HG03175 (cell line): ENCODE measurements around the gene SPTBN1.
A peak's percentile ranks its signal among the peaks of the same experiment; 100 is the strongest.

ENCODE experiments used
- ATAC-seq: cut with Tn5 transposase; IDR thresholded peaks from one replicate; pipeline ENCODE4 v1.9.1; 2021; ENCODE audit warnings: mild to moderate bottlenecking, moderate library complexity; ENCODE audit not compliant: unreplicated experiment

Gene SPTBN1

GRCh38 chr2:54667266-54667639 lies 211.1 kb downstream of the SPTBN1 start:
- ATAC-seq: no peak

- ATAC-seq: no peak
Observed at GRCh38 chr2:54667726-54668650, 211.9 kb downstream of the SPTBN1 start.

- no peak for ATAC-seq
Observed at GRCh38 chr2:54668711-54669110, 212.6 kb downstream of the SPTBN1 start.

GRCh38 chr2:54669677-54670484 lies 213.8 kb downstream of the SPTBN1 start:
- ATAC-seq: no peak

- ATAC-seq: no peak
Observed at GRCh38 chr2:54670485-54671009, 214.4 kb downstream of the SPTBN1 start.

GRCh38 chr2:54671010-54671409 lies 214.9 kb downstream of the SPTBN1 start:
- ATAC-seq: no peak

- no peak for ATAC-seq
Observed at GRCh38 chr2:54671875-54672589, 215.9 kb downstream of the SPTBN1 start.

- ATAC-seq: peak; percentile 70
Observed at GRCh38 chr2:54672590-54673456, 216.7 kb downstream of the SPTBN1 start.

- peak; percentile 59 for ATAC-seq
Observed at GRCh38 chr2:54673501-54673998, 217.4 kb downstream of the SPTBN1 start.

GRCh38 chr2:54675281-54675680 lies 219.2 kb downstream of the SPTBN1 start:
- ATAC-seq: no peak

- ATAC-seq: no peak
Observed at GRCh38 chr2:54675738-54676137, 219.6 kb downstream of the SPTBN1 start.

GRCh38 chr2:54676656-54677055 lies 220.5 kb downstream of the SPTBN1 start:
- no peak for ATAC-seq

- no peak for ATAC-seq
Observed at GRCh38 chr2:54677476-54678265, 221.5 kb downstream of the SPTBN1 start.

GRCh38 chr2:54678719-54679118 lies 222.6 kb downstream of the SPTBN1 start:
- ATAC-seq: no peak

GRCh38 chr2:54680397-54681041 lies 224.4 kb downstream of the SPTBN1 start:
- ATAC-seq: peak; percentile 75

- no peak for ATAC-seq
Observed at GRCh38 chr2:54681416-54681815, 225.3 kb downstream of the SPTBN1 start.

- ATAC-seq: no peak
Observed at GRCh38 chr2:54683596-54683995, 227.5 kb downstream of the SPTBN1 start.

- ATAC-seq: no peak
Observed at GRCh38 chr2:54685263-54685775, 229.2 kb downstream of the SPTBN1 start.
